ENCODE results near the gene DEPDC7. TPM values are rescaled to one million over a fixed set of nuclear protein-coding genes. Genes with fewer than 3 reads are reported as not detected.

The DEPDC7 gene
- total and polyA plus RNA-seq, 2 donors from 2014 or later = 2.4 to 11.0 TPM

DNA sequence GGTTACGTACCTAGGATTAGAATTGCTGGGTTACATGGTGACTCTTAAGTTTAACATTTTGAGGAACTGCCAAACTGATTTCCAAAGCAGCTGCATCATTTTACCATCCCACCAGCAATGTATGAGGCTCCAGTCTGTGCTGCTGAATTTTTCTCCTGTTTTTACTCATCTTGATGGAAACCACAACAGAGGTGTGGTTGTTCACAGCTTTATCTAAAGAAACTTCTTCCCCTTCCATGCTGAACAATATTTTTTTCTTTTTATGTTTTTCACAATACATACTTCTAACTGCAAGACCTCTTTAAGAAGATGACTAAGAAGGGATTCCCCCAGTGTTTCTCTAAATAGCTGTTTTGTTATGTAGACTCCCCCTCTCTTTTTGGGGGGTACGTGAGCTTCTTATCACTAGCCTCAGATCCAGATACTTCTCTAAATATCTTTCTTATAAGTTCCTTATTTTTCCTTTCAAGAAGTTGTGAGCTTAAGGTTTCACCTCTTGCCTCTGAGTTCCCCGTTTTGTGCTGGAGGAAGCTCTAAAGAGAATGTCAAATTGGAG lies 47.7 kb downstream of the DEPDC7 start:
- FAIRE-seq (no peak), DNase-seq (no peak)
- Histone ChIP-seq H3K27ac (ENCODE audit: low read depth in 2 of 2, low read length in 2 of 2) (no peak overlapping the region), H3K4me1 (ENCODE audit: control insufficient read depth in 2 of 3, insufficient read depth in 2 of 3, low read depth in 1 of 3, low read length in 3 of 3) (no peaks in the 10 kb centered on the region), H3K9ac (ENCODE audit: low read length in 3 of 3) (no peak overlapping the region), H3K9me3 (ENCODE audit: control insufficient read depth in 2 of 3, insufficient read depth in 1 of 3, low read length in 3 of 3) (no peaks in the 10 kb centered on the region), H3K36me3 (ENCODE audit: control insufficient read depth in 2 of 3, insufficient read depth in 3 of 3, low read length in 3 of 3) (peaks cover 0 to 40% (median 15%) of the 10 kb centered on the region in 3 donors), H3K27me3 (ENCODE audit: control insufficient read depth, insufficient read depth, low read length) (no peaks in the 10 kb centered on the region), H3K4me3 (ENCODE audit: low read length in 3 of 3) (no peak overlapping the region)
- intact Hi-C loops (cut with DNase I) = loop anchor here (10.0 kb wide), 1 partner anchor 109 kb away; no protein-coding TSS in a partner anchor
- TF ChIP-seq, protein P1, sequence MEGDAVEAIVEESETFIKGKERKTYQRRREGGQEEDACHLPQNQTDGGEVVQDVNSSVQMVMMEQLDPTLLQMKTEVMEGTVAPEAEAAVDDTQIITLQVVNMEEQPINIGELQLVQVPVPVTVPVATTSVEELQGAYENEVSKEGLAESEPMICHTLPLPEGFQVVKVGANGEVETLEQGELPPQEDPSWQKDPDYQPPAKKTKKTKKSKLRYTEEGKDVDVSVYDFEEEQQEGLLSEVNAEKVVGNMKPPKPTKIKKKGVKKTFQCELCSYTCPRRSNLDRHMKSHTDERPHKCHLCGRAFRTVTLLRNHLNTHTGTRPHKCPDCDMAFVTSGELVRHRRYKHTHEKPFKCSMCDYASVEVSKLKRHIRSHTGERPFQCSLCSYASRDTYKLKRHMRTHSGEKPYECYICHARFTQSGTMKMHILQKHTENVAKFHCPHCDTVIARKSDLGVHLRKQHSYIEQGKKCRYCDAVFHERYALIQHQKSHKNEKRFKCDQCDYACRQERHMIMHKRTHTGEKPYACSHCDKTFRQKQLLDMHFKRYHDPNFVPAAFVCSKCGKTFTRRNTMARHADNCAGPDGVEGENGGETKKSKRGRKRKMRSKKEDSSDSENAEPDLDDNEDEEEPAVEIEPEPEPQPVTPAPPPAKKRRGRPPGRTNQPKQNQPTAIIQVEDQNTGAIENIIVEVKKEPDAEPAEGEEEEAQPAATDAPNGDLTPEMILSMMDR (IDR thresholded peaks at IDR 0.05; ENCODE audit: borderline replicate concordance, extremely low read depth, insufficient read depth) = no peak

DNA sequence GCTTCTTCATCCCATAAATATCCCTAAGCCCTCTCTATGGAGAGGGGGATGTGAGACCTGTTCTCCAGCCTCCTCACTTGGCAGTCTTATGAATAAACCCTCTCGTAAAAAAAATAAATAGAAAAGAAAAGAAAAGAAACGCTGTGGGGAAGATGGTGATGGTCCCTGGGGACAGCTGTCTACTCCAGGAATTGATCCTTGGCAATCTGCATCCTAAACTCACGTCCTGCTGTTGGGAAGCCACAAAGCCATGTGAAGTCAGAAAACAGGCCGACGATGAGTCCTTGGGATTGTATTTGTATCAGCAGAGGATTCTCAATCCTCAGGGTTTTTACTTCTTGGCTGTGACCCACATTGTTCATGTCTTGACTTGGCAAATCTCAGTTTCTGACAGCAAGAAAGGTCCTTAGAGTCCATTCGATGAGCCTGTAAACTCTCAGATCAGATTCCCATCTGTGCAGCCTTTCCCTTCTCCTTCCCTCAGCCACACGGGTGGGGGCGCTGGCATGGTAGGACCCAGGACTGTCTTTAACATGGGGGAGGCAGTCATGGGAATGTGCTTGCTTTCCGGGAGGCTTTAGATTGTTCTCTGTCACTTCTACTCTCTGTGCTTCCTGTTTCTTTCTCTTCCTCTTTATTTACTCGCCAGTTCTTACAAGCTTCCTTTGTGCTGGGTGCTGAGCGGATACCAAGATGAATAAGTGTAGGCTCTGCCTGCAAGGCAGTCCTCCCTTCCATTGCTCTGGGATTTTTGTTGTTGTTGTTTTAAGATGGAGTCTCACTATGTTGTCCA lies 48.6 kb downstream of the DEPDC7 start:
- H3K9me3 ChIP-seq (ENCODE audit: control insufficient read depth in 2 of 3, insufficient read depth in 1 of 3, low read length in 3 of 3) = no peaks in the 10 kb centered on the region
- H3K9ac ChIP-seq (ENCODE audit: low read length in 3 of 3) = no peak overlapping the region
- FAIRE-seq = no peak
- H3K4me3 ChIP-seq (ENCODE audit: low read length in 3 of 3) = no peak overlapping the region
- H3K4me1 ChIP-seq (ENCODE audit: control insufficient read depth in 2 of 3, insufficient read depth in 2 of 3, low read depth in 1 of 3, low read length in 3 of 3) = no peaks in the 10 kb centered on the region
- intact Hi-C loops (cut with DNase I) = loop anchor here (10.0 kb wide), 1 partner anchor 109 kb away; no protein-coding TSS in a partner anchor
- peaks cover 2 to 40% (median 17%) of the 10 kb centered on the region in 3 donors for H3K36me3 ChIP-seq (ENCODE audit: control insufficient read depth in 2 of 3, insufficient read depth in 3 of 3, low read length in 3 of 3)
- no peak overlapping the region for H3K27ac ChIP-seq (ENCODE audit: low read depth in 2 of 2, low read length in 2 of 2)
- TF ChIP-seq, protein P1 (IDR thresholded peaks at IDR 0.05; ENCODE audit: borderline replicate concordance, extremely low read depth, insufficient read depth) = no peak
- H3K27me3 ChIP-seq (ENCODE audit: control insufficient read depth, insufficient read depth, low read length) = no peaks in the 10 kb centered on the region
- DNase-seq = no peak

DNA sequence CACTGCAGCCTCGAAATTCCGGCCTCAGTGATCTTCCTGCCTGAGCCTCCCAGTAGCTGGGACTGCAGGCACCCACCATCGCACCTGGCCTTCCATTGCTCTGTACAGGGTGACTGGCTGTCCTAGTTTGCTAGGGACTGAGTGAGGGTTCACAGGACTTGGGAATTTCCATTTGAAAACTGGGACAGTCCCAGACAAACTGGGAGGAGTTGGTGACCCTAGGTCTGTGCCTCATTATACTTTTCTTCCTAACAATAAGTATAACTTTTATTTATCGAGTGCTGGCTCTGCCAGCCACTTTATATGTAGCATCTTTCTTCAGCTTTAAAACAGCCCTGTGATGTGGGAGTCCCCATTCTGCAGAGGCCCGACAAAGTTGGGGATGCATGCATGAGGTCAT lies 49.2 kb downstream of the DEPDC7 start:
- DNase-seq = no peak
- intact Hi-C loops (cut with DNase I) = loop anchor here (10.0 kb wide), 1 partner anchor 110 kb away; no protein-coding TSS in a partner anchor
- no peaks in the 10 kb centered on the region for H3K4me1 ChIP-seq (ENCODE audit: control insufficient read depth in 2 of 3, insufficient read depth in 2 of 3, low read depth in 1 of 3, low read length in 3 of 3)

More for the DNA sequence above, 49.2 kb downstream of the DEPDC7 start:
- H3K27me3 ChIP-seq (ENCODE audit: control insufficient read depth, insufficient read depth, low read length) = no peaks in the 10 kb centered on the region
- H3K9me3 ChIP-seq (ENCODE audit: control insufficient read depth in 2 of 3, insufficient read depth in 1 of 3, low read length in 3 of 3) = no peaks in the 10 kb centered on the region
- H3K9ac ChIP-seq (ENCODE audit: low read length in 3 of 3) = no peak overlapping the region
- peaks cover 2 to 40% (median 16%) of the 10 kb centered on the region in 3 donors for H3K36me3 ChIP-seq (ENCODE audit: control insufficient read depth in 2 of 3, insufficient read depth in 3 of 3, low read length in 3 of 3)
- TF ChIP-seq, protein P1 (IDR thresholded peaks at IDR 0.05; ENCODE audit: borderline replicate concordance, extremely low read depth, insufficient read depth) = no peak
- no peak overlapping the region for H3K27ac ChIP-seq (ENCODE audit: low read depth in 2 of 2, low read length in 2 of 2)
- no peak for FAIRE-seq
- no peak overlapping the region for H3K4me3 ChIP-seq (ENCODE audit: low read length in 3 of 3)

Measured in kidney (tissue), 14 donors.